Panc1 (cell line): ENCODE data around the gene DEPDC1.
A peak's percentile ranks its signal among the peaks of the same experiment; 100 is the strongest.

Experiments
- TF ChIP-seq, protein P1 (sequence below): fragments of 450-650 bp; IDR thresholded peaks from 2 replicates; pipeline ENCODE4 v1.5.1; 2017; ENCODE audit warnings: mild to moderate bottlenecking
- TF ChIP-seq, protein P2 (sequence below), 2 experiments: IDR thresholded peaks; 2 replicates each; pipeline ENCODE4 v1.6.1; 2011 to 2012; ENCODE audit warnings: low read depth in 2 of 2, control low read depth in 1 of 2, low read length in 1 of 2, mild to moderate bottlenecking in 1 of 2, moderate library complexity in 1 of 2; ENCODE audit not compliant: insufficient read depth in 1 of 2

DNA sequence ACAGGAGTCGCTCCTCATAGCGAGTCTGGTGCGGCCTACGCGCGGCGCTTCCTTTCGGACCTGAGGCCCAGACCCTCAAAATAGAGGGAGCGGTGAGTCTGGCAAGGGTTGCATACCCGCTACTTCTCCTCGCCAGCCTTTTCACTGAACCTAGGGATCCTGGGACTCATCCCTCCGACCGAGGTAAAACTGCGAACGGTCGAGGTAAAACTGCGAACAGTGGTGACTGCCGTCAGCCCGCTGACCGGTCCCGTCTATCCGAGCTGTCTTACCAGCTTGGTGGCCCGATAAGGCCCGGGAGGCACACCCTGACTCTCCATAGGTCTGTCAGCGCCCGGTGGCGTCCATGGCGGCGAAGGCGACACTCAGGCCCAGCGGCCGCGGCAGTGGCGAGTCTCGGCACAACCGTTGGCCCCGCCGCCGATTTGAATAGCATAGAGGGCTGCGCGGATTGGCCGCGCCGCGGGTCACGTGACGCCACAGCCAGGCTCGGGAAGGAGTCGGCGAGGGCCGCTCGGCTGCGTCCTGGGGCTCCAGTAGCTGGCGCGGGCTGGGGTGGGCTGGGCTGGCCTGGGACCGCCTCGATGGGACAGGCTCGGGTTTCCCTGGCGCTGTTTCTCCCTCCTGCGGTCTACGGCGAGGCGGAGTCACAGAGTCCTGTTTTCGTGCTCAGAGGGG lies at the start of gene DEPDC1:
- TF ChIP-seq, protein P1, sequence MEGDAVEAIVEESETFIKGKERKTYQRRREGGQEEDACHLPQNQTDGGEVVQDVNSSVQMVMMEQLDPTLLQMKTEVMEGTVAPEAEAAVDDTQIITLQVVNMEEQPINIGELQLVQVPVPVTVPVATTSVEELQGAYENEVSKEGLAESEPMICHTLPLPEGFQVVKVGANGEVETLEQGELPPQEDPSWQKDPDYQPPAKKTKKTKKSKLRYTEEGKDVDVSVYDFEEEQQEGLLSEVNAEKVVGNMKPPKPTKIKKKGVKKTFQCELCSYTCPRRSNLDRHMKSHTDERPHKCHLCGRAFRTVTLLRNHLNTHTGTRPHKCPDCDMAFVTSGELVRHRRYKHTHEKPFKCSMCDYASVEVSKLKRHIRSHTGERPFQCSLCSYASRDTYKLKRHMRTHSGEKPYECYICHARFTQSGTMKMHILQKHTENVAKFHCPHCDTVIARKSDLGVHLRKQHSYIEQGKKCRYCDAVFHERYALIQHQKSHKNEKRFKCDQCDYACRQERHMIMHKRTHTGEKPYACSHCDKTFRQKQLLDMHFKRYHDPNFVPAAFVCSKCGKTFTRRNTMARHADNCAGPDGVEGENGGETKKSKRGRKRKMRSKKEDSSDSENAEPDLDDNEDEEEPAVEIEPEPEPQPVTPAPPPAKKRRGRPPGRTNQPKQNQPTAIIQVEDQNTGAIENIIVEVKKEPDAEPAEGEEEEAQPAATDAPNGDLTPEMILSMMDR: 0 out of 2 replicates have a peak, but pooled peaks have one; percentile 3
- TF ChIP-seq, protein P2, sequence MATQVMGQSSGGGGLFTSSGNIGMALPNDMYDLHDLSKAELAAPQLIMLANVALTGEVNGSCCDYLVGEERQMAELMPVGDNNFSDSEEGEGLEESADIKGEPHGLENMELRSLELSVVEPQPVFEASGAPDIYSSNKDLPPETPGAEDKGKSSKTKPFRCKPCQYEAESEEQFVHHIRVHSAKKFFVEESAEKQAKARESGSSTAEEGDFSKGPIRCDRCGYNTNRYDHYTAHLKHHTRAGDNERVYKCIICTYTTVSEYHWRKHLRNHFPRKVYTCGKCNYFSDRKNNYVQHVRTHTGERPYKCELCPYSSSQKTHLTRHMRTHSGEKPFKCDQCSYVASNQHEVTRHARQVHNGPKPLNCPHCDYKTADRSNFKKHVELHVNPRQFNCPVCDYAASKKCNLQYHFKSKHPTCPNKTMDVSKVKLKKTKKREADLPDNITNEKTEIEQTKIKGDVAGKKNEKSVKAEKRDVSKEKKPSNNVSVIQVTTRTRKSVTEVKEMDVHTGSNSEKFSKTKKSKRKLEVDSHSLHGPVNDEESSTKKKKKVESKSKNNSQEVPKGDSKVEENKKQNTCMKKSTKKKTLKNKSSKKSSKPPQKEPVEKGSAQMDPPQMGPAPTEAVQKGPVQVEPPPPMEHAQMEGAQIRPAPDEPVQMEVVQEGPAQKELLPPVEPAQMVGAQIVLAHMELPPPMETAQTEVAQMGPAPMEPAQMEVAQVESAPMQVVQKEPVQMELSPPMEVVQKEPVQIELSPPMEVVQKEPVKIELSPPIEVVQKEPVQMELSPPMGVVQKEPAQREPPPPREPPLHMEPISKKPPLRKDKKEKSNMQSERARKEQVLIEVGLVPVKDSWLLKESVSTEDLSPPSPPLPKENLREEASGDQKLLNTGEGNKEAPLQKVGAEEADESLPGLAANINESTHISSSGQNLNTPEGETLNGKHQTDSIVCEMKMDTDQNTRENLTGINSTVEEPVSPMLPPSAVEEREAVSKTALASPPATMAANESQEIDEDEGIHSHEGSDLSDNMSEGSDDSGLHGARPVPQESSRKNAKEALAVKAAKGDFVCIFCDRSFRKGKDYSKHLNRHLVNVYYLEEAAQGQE (IDR thresholded peaks at IDR 0.05; ENCODE audit: insufficient read depth in 1 of 2, low read depth in 2 of 2, low read length in 1 of 2): 0 out of 4 replicates have a peak, but pooled peaks of 1 of the 2 experiments have one; percentile 30
